Tibial nerve (tissue), 4 donors: Measurements from ENCODE around the gene MYO5C. TPM values are rescaled to one million over a fixed set of nuclear protein-coding genes. Genes with fewer than 3 reads are reported as not detected.

ENCODE experiments used
- DNase-seq, 2 donors: peaks; one replicate each; pipeline ENCODE4 v3.0.0-alpha.2; 2019; ENCODE audit warnings: low spot score in 2 of 2
- H3K27ac ChIP-seq, 4 donors: fragments of 200-600 bp; sonication (generic) in 3 of 4; one replicate each; pipeline ENCODE4 v1.5.1; 2017 to 2019; ENCODE audit warnings: mild to moderate bottlenecking in 1 of 4
- H3K27me3 ChIP-seq, 2 donors: fragments of 200-600 bp; sonication (generic) in 1 of 2; one replicate each; pipeline versions ENCODE4 v1.5.1 to v1.6.0; 2017 to 2019
- H3K36me3 ChIP-seq, 3 donors: fragments of 200-600 bp; sonication (generic); one replicate each; pipeline ENCODE4 v1.5.1; 2018 to 2019
- H3K4me1 ChIP-seq, 4 donors: fragments of 200-600 bp; sonication (generic) in 3 of 4; one replicate each; pipeline ENCODE4 v1.5.1; 2017 to 2019
- H3K4me3 ChIP-seq, 4 donors: fragments of 200-600 bp; sonication (generic) in 3 of 4; one replicate each; pipeline ENCODE4 v1.5.1; 2017 to 2019; ENCODE audit warnings: mild to moderate bottlenecking in 1 of 4, moderate library complexity in 1 of 4
- H3K9me3 ChIP-seq, 4 donors: fragments of 200-600 bp; sonication (generic) in 3 of 4; one replicate each; pipeline ENCODE4 v1.5.1; 2017 to 2019
- EP300 ChIP-seq, 2 donors: sonication (generic); formaldehyde crosslinking; IDR thresholded peaks; one replicate each; pipeline ENCODE4 v1.6.1; 2017; ENCODE audit warnings: antibody characterized with exemption in 2 of 2, mild to moderate bottlenecking in 1 of 2
- POLR2A ChIP-seq, 2 donors: fragments of 450-650 bp; IDR thresholded peaks; one replicate each; pipeline ENCODE4 v1.6.1; 2017; ENCODE audit warnings: antibody characterized with exemption in 2 of 2, mild to moderate bottlenecking in 2 of 2, moderate library complexity in 2 of 2
- WGBS, 2 donors: methylation state at CpG; one replicate each; pipeline ENCODE4 v1.1.5; 2018; 5-methylcytosine and 5-hydroxymethylcytosine counted together
- total RNA-seq, 4 donors: library from RNA; depleted of rRNA; stranded (reverse); fragments of >200 nt; gene quantifications; one replicate each; pipeline ENCODE4 v1.1.0, GENCODE V29; 2016
- TF ChIP-seq, protein P1 (sequence below), 5 experiments: fragments of 200-600 bp in 3 of 5; fragments of 450-650 bp in 2 of 5; sonication (generic) in 3 of 5; IDR thresholded peaks; one replicate each; pipeline ENCODE4 v1.5.1; 2016 to 2019; ENCODE audit warnings: antibody characterized with exemption in 5 of 5, mild to moderate bottlenecking in 3 of 5, moderate library complexity in 2 of 5

The MYO5C gene
- total RNA-seq, 4 donors from 2014 or later = 9.8 to 39.3 (median 12.6) TPM

DNA sequence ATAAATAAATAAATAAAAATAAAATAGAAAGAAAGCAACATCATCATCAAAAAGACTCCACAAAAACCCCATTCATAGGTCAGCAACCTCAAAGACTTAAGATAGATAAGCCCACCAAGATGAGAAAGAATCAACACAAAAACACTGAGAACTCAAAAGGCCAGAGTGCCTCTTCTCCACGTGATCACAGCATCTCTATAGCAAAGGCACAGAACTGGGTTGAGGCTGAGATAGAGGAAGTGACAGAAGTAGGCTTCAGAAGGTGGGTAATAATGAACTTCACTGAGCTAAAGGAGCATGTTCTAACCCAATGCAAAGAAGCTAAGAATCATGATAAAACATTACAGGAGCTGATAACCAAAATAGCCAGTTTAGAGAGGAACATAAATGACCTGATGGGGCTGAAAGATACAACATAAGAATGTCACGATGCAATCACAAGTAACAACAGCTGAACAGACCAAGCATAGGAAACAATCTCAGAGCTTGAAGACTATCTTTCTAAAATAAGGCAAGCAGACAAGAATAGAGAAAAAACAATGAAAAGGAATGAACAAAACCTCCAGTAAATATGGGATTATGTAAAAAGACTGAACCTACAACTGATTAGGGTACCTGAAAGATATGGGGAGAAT, 130.9 kb downstream of the MYO5C start:
- no peak overlapping the region for H3K4me3 ChIP-seq
- 84 to 88% methylated on average over 2 of the region's 2 CpGs for WGBS, 2 donors
- no peaks in the 10 kb centered on the region for H3K9me3 ChIP-seq
- H3K27ac ChIP-seq = no peak overlapping the region
- no peak for DNase-seq
- no peaks in the 10 kb centered on the region for H3K4me1 ChIP-seq
- TF ChIP-seq POLR2A (IDR thresholded peaks at IDR 0.05) = no peak
- no peak for TF ChIP-seq EP300 (IDR thresholded peaks at IDR 0.05)
- peaks cover 0 to 8% (median 0%) of the 10 kb centered on the region in 3 donors for H3K36me3 ChIP-seq
- no peaks in the 10 kb centered on the region for H3K27me3 ChIP-seq

DNA sequence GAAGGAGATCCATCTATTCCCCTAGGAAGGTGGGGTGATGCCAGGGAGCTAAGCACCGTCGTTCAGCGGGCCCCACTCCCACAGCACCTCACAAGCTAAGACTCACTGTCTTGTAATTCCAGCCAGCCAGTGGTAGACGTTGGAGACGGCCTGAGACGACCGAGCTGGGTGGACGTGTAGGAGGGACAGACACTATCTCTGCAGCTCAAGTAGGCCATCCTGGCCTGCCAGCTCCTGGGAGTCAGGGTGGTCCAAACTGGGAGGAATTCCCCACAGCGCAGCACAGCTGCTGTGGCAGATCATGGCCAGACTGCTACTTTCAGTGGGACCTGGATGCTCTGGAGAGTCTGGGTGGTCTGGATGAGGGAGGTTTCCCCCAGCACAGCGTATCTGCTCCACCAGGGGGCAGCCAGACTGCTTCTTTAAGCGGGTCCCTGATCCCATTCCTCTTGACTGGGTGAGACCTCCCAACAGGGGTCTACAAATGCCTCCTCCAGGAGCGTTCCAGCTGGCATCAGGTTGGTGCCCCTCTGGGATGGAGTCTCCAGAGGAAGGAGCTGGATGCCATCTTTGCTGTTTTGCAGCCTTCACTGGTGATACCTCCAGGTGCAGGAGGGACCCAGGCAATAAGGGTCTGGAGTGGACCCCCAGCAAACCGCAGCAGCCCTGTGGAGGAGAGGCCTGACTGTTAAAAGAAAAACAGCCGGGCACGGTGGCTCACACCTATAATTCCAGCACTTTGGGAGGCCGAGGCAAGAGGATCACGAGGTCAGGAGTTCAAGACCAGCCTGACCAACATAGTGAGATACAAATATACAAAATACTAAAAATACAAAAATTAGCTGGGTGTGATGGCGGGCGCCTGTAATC, 132.0 kb downstream of the MYO5C start:
- H3K4me3 ChIP-seq = no peak overlapping the region
- no peak for DNase-seq
- TF ChIP-seq, protein P1, sequence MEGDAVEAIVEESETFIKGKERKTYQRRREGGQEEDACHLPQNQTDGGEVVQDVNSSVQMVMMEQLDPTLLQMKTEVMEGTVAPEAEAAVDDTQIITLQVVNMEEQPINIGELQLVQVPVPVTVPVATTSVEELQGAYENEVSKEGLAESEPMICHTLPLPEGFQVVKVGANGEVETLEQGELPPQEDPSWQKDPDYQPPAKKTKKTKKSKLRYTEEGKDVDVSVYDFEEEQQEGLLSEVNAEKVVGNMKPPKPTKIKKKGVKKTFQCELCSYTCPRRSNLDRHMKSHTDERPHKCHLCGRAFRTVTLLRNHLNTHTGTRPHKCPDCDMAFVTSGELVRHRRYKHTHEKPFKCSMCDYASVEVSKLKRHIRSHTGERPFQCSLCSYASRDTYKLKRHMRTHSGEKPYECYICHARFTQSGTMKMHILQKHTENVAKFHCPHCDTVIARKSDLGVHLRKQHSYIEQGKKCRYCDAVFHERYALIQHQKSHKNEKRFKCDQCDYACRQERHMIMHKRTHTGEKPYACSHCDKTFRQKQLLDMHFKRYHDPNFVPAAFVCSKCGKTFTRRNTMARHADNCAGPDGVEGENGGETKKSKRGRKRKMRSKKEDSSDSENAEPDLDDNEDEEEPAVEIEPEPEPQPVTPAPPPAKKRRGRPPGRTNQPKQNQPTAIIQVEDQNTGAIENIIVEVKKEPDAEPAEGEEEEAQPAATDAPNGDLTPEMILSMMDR (IDR thresholded peaks at IDR 0.05) = no peak
- TF ChIP-seq EP300 (IDR thresholded peaks at IDR 0.05) (no peak), POLR2A (IDR thresholded peaks at IDR 0.05) (no peak)
- H3K36me3 ChIP-seq = peaks cover 0 to 8% (median 0%) of the 10 kb centered on the region in 3 donors
- 85 to 92% methylated on average over 18 to 19 of the region's 19 CpGs for WGBS, 2 donors
- H3K27me3 ChIP-seq = no peaks in the 10 kb centered on the region
- no peak overlapping the region for H3K27ac ChIP-seq
- H3K9me3 ChIP-seq = no peaks in the 10 kb centered on the region
- H3K4me1 ChIP-seq = no peaks in the 10 kb centered on the region

DNA sequence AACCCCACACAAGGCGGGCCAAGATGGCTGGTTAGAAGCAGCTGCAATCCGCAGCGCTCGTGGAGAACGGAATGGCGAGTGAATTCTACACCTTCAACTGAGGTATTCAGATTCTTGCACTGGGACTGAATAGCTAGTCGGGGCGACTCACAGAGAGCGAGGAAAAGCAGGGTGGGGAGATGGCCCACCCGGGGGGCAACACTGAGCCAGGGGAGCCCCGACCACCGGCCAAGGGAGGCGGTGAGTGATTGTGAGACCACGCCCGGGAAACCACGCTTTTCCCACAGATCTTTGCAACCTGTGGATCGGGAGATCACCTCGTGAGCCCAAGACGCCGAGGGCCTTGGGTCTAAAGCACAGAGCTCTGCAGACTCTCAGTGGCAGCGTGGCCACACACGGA, 132.7 kb downstream of the MYO5C start:
- Histone ChIP-seq H3K27ac (no peak overlapping the region), H3K4me3 (no peak overlapping the region), H3K4me1 (no peaks in the 10 kb centered on the region), H3K36me3 (peaks cover 0 to 8% (median 0%) of the 10 kb centered on the region in 3 donors), H3K9me3 (no peaks in the 10 kb centered on the region), H3K27me3 (no peaks in the 10 kb centered on the region)
- DNase-seq = no peak
- WGBS, 2 donors = 89% methylated on average over 21 to 22 of the region's 22 CpGs
- no peak for TF ChIP-seq POLR2A (IDR thresholded peaks at IDR 0.05)
- TF ChIP-seq EP300 (IDR thresholded peaks at IDR 0.05) = no peak
- TF ChIP-seq, protein P1 (IDR thresholded peaks at IDR 0.05) = no peak

DNA sequence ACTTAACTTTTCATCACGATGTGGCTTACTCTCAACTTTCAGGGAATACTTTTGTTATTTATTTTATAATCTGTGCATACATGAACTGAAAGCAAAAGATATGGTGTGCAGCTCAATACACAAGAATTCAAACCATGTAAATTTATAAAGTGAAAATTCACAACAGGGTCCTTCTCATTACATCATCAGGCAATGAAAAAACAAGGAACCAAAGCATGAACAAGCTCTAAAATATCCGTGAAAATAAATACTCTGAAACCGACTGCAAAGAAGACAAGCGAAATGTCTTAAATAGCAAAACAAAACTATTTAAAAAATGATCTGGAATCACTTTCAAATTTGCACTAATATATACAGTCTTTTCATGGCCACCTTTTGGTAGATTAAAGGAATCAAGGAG, 133.3 kb downstream of the MYO5C start:
- Histone ChIP-seq H3K36me3 (peaks cover 0 to 8% (median 0%) of the 10 kb centered on the region in 3 donors), H3K27me3 (no peaks in the 10 kb centered on the region), H3K4me3 (no peak overlapping the region), H3K9me3 (no peaks in the 10 kb centered on the region), H3K4me1 (no peaks in the 10 kb centered on the region), H3K27ac (no peak overlapping the region)
- WGBS, 2 donors = 49 to 52% methylated on average over 4 of the region's 4 CpGs
- TF ChIP-seq, protein P1 (IDR thresholded peaks at IDR 0.05) = no peak
- TF ChIP-seq POLR2A (IDR thresholded peaks at IDR 0.05) (no peak), EP300 (IDR thresholded peaks at IDR 0.05) (no peak)
- DNase-seq = no peak

DNA sequence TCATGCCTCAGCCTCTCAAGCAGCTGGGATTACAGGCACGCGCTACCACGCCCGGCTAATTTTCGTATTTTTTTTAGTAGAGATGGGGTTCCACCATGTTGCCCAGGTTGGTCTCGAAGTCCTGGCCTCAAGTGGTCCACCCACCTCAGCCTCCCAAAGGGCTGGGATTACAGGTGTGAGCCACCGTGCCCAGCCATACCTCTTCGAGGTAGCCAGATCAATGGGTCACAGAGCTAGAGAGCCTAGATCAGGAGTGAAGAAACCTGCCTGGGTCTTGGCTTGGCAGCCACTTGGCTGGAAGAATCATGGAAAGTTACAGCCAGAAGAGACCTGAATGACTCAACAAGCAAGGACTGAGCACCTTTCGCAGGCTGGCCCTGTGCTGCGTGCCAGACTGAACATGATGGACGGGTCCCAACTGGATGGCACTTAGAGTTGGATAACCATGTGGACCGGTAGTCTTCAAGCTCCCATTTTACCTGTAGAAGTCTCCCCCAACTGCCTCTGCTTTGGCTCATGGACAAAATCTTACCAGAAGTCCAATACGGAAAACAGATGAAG, 134.1 kb downstream of the MYO5C start:
- H3K36me3 ChIP-seq = peaks cover 0 to 8% (median 0%) of the 10 kb centered on the region in 3 donors
- TF ChIP-seq, protein P1 (IDR thresholded peaks at IDR 0.05) = no peak
- TF ChIP-seq POLR2A (IDR thresholded peaks at IDR 0.05) (no peak), EP300 (IDR thresholded peaks at IDR 0.05) (no peak)
- no peak for DNase-seq
- H3K4me1 ChIP-seq = no peaks in the 10 kb centered on the region
- H3K27me3 ChIP-seq = no peaks in the 10 kb centered on the region
- H3K4me3 ChIP-seq = no peak overlapping the region
- H3K9me3 ChIP-seq = no peaks in the 10 kb centered on the region
- WGBS, 2 donors = 97 to 98% methylated on average over 13 of the region's 13 CpGs
- no peak overlapping the region for H3K27ac ChIP-seq
